Kidney (tissue), 14 donors: ENCODE data around the gene PTPRJ. TPM values are rescaled to one million over a fixed set of nuclear protein-coding genes. Genes with fewer than 3 reads are reported as not detected.
A peak's percentile ranks its signal among the peaks of the same experiment; 100 is the strongest.

Experiments
- DNase-seq, 5 donors: peaks; one replicate each; pipeline ENCODE4 v3.0.0-alpha.2; 2013 to 2020
- FAIRE-seq: peaks from 2 replicates; lab custom pipeline; 2012; peaks lifted over from hg19 to GRCh38; lab: Jason Lieb, UNC
- H3K27ac ChIP-seq, 2 donors: one replicate each; pipeline ENCODE4 v1.7.0; 2013; ENCODE audit warnings: low read depth in 2 of 2, low read length in 2 of 2, inconsistent platforms in 1 of 2
- H3K27me3 ChIP-seq: one replicate; pipeline ENCODE4 v1.7.1; 2013; ENCODE audit warnings: low read length, inconsistent platforms; ENCODE audit not compliant: control insufficient read depth, insufficient read depth
- H3K36me3 ChIP-seq, 3 donors: one replicate each; pipeline versions ENCODE4 v1.7.0 to v1.7.1; 2013; ENCODE audit warnings: low read length in 3 of 3, control low read depth in 1 of 3, inconsistent platforms in 1 of 3; ENCODE audit not compliant: insufficient read depth in 3 of 3, control insufficient read depth in 2 of 3
- H3K4me1 ChIP-seq, 3 donors: one replicate each; pipeline versions ENCODE4 v1.7.0 to v1.7.1; 2013; ENCODE audit warnings: low read length in 3 of 3, inconsistent platforms in 1 of 3, low read depth in 1 of 3; ENCODE audit not compliant: control insufficient read depth in 2 of 3, insufficient read depth in 2 of 3
- H3K4me3 ChIP-seq, 3 donors: one replicate each; pipeline versions ENCODE4 v1.7.0 to v1.8.1; 2013; ENCODE audit warnings: low read length in 3 of 3, control low read depth in 1 of 3, inconsistent platforms in 1 of 3
- H3K9ac ChIP-seq, 3 donors: one replicate each; pipeline versions ENCODE4 v1.7.0 to v1.7.1; 2013; ENCODE audit warnings: low read length in 3 of 3, control low read depth in 1 of 3, inconsistent platforms in 1 of 3
- H3K9me3 ChIP-seq, 3 donors: one replicate each; pipeline versions ENCODE4 v1.7.0 to v1.7.1; 2013; ENCODE audit warnings: low read length in 3 of 3, control low read depth in 1 of 3, inconsistent platforms in 1 of 3; ENCODE audit not compliant: control insufficient read depth in 2 of 3, insufficient read depth in 1 of 3
- CTCF ChIP-seq: IDR thresholded peaks from 3 replicates; pipeline ENCODE4 v1.5.1; 2012; ENCODE audit warnings: mild to moderate bottlenecking, moderate library complexity, borderline replicate concordance; ENCODE audit not compliant: insufficient read depth; ENCODE audit errors: extremely low read depth
- intact Hi-C: fragments of 100-400 bp; cut with DNase I; formaldehyde crosslinking; loops from one replicate; pipeline ENCODE4 v1.11.1; 2022
- polyA plus RNA-seq: library from polyadenylated mRNA; stranded (reverse); fragments of 350-450 nt; fragmentation: Illumina TruSeq; extraction: RNeasy Lipid Tissue Mini Kit (QIAGEN cat#74804); gene quantifications from one replicate; pipeline ENCODE4 v1.2.3, GENCODE V29; 2014; ENCODE audit warnings: low read depth, low replicate concordance; ENCODE audit not compliant: insufficient read depth
- total RNA-seq: library from RNA; stranded (reverse); fragmentation: NEBNext Ultra II Directional; extraction: Animal tissue kit (Norgen Biotek cat#: 25700); gene quantifications from one replicate; pipeline ENCODE4 v1.2.1, GENCODE V29; 2021
- donor health status: control.
- donor health status: control.
- donor health status: control.
- donor health status: control.
- donor health status: control.
- donor health status: DM: yes; HTN: yes; CAD: no.
- donor health status: Normal renal cell carcinoma (clear cell type).

Gene PTPRJ
- total and polyA plus RNA-seq, 2 donors from 2014 or later = 9.2 to 80.5 TPM

- DNase-seq = no peak
- Histone ChIP-seq H3K9ac (peak overlapping the region in 1 of 3 donors; percentile 53), H3K36me3 (no peaks in the 10 kb centered on the region), H3K9me3 (no peaks in the 10 kb centered on the region), H3K27ac (peak overlapping the region; percentile 67 to 87), H3K4me1 (peaks cover 0 to 50% (median 48%) of the 10 kb centered on the region in 3 donors), H3K27me3 (no peaks in the 10 kb centered on the region), H3K4me3 (peak overlapping the region in 1 of 3 donors; percentile 33)
- FAIRE-seq = no peak
- intact Hi-C loops = no loop called here
- no peak for TF ChIP-seq CTCF
These were observed 18.0 kb downstream of the PTPRJ start for GRCh38 chr11:47998345-47998732.

GRCh38 chr11:47998733-47999359, 18.5 kb downstream of the PTPRJ start:
- DNase-seq (peak in 4 of 5 donors; percentile 16 to 78 (median 56)), FAIRE-seq (no peak)
- no peak for TF ChIP-seq CTCF
- peak overlapping the region in 1 of 3 donors; percentile 53 for H3K9ac ChIP-seq
- intact Hi-C loops = no loop called here
- no peaks in the 10 kb centered on the region for H3K27me3 ChIP-seq
- peaks cover 0 to 51% (median 45%) of the 10 kb centered on the region in 3 donors for H3K4me1 ChIP-seq
- peak overlapping the region; percentile 67 to 87 for H3K27ac ChIP-seq
- H3K4me3 ChIP-seq = peak overlapping the region in 2 of 3 donors; percentile 25 to 33
- no peaks in the 10 kb centered on the region for H3K9me3 ChIP-seq
- H3K36me3 ChIP-seq = no peaks in the 10 kb centered on the region

GRCh38 chr11:48000432-48000831, 20.1 kb downstream of the PTPRJ start:
- no peak for FAIRE-seq
- Histone ChIP-seq H3K36me3 (no peaks in the 10 kb centered on the region), H3K9ac (no peak overlapping the region), H3K27me3 (no peaks in the 10 kb centered on the region), H3K9me3 (no peaks in the 10 kb centered on the region), H3K27ac (peak overlapping the region; percentile 49 to 51), H3K4me3 (no peak overlapping the region), H3K4me1 (peaks cover 0 to 54% (median 52%) of the 10 kb centered on the region in 3 donors)
- DNase-seq = peak in 1 of 5 donors; percentile 52
- intact Hi-C loops = no loop called here
- no peak for TF ChIP-seq CTCF
